Astrocyte (in vitro differentiated cells and primary cell): ENCODE data around the gene DDTL.

Experiments used
- CTCF ChIP-seq: IDR thresholded peaks from 2 replicates; pipeline ENCODE4 v1.5.1; 2011; ENCODE audit warnings: low read depth, mild to moderate bottlenecking, inconsistent platforms, low read length, moderate library complexity; ENCODE audit not compliant: insufficient read depth
- EZH2 ChIP-seq: IDR thresholded peaks from 2 replicates; pipeline ENCODE4 v1.6.1; 2012; ENCODE audit warnings: mild to moderate bottlenecking, low read length, inconsistent platforms; ENCODE audit not compliant: insufficient read depth

- TF ChIP-seq CTCF: no peak
- TF ChIP-seq EZH2: no peak
Observed at GRCh38 chr22:23926561-23926960, 40.1 kb upstream of the DDTL start.
